H4 (cell line): ENCODE results near the gene LCE2B. TPM values are rescaled to one million over a fixed set of nuclear protein-coding genes. Genes with fewer than 3 reads are reported as not detected.
A peak's percentile ranks its signal among the peaks of the same experiment; 100 is the strongest.
"Not testable (repeated sequence)": the region's sequence is repeated elsewhere in the genome, so short reads cannot be mapped to it uniquely, and the experiment has no call there.

Source experiments
- DNase-seq: peaks from one replicate; pipeline ENCODE4 v3.0.0-alpha.2; 2015; ENCODE audit warnings: low spot score
- total RNA-seq: library from RNA; depleted of rRNA; stranded (reverse); fragments of >200 nt; shearing (Covaris generic); gene quantifications from 2 replicates; pipeline ENCODE4 v1.2.3, GENCODE V29; 2014; rRNA removed

LCE2B gene
- not detected in 2 replicates for total RNA-seq

GRCh38 chr1:152685823-152686222 lies at the start of gene LCE2B:
Gene LCE2B (plus strand): TSS chr1:152686123. CDS start chr1:152686844, 721 bp downstream.
- DNase-seq = not testable (repeated sequence)

- DNase-seq = no peak
Observed at GRCh38 chr1:152640351-152640750, 45.6 kb upstream of the LCE2B start.

DNA sequence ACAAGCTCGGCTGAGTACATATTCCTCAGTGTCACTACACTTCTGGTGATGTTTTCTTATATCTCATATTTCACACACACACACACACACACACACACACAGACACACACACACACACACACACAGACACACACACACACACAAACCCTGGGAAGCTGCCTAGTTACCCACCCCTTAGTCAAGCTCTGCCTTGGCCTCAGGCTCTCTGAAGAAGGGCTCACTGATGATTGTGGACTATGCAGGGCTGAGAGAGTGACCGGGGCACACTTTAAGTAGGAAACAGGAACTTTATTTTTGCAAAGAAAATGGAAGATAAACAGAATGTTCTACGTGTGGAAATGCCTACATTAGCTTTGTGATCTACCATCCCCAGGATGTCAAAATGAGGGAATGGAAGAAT lies 42.0 kb upstream of the LCE2B start:
- no peak for DNase-seq

- no peak for DNase-seq
Observed at GRCh38 chr1:152645146-152645545, 40.8 kb upstream of the LCE2B start.

GRCh38 chr1:152646656-152647055 lies 39.3 kb upstream of the LCE2B start:
- DNase-seq = no peak

DNA sequence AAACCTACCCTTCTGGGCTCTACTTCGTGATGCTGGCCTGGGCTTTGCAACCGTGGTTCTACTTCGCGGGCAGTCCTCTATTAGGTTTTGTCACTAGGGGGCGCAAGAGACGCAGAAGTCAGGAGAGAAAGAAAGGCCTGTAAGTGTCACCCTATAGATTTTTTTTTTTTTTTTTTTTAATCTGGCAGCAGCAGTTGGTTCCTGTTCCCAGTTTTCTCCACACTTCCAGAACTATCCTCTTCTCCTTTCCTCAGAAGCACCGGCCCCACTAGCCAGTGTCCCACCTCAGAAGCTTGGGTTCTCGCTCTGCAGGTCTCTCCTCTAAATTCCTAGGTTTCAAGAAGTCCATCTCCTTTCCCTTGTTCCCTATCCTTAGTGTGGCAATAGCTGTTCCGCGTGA lies 31.8 kb upstream of the LCE2B start:
- peak; percentile 38 for DNase-seq

DNA sequence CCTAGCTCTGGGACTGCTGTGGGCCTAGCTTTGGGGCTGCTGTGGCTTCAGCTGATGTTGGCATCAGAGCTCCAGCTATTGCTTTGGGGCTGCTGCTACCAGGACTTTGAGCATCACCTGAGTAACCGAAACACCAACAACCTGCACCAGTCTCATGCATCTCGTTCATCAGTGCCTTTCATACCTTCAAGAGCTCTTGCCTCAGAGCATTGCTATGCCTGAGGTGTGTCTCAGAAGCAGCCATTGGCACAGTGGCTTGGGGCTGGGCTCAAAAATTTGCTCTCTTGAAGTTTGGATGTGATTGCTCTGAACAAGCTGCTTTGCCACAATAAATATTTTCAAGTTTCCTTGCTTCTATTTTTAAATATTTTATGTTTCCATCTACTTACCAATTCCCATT lies 29.5 kb upstream of the LCE2B start:
- no peak for DNase-seq

GRCh38 chr1:152657677-152658076 lies 28.2 kb upstream of the LCE2B start:
- DNase-seq = no peak

DNA sequence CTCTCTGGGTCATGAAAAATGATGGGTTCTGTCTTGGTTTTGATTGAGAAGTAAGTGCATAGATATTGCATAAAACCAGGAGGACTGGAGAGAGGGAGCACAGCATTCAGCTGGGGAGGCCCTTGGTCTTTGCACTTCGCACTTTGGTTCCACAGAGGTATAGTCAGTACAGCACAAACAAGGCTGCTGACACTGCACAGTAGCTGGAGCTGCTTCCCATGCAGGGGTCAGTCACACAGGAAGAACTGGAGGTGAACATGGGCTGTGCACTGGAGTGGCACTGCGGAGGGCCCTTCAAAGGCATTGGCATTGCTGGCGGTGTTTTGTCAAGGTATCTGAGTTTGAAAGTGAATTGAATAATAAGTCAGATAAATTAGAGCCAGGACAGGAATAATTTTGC lies 27.3 kb upstream of the LCE2B start:
- no peak for DNase-seq

- no peak for DNase-seq
Observed at GRCh38 chr1:152663098-152663497, 22.8 kb upstream of the LCE2B start, which contains the start of gene LCE2D. Gene LCE2D (plus strand): TSS chr1:152663380. CDS start chr1:152664106, 726 bp downstream.

DNA sequence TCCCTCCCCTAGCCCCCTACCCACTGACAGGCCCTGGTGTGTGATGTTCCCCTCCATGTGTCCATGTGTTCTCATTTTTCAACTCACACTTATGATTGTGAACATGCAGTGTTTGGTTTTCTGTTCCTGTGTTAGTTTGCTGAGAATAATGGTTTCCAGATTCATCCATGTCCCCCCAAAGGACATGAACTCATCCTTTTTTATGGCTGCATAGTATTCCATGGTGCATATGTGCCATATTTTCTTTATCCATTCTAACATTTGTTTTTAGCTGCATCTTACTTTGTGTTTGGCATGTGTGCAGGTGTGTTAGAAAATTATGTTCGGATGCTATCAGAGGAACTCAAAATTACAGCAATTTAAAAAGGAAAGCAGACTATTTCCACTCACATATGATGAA lies 19.8 kb upstream of the LCE2B start:
- DNase-seq = not testable (repeated sequence)

- DNase-seq = no peak
Observed at GRCh38 chr1:152667648-152668047, 18.3 kb upstream of the LCE2B start.

DNA sequence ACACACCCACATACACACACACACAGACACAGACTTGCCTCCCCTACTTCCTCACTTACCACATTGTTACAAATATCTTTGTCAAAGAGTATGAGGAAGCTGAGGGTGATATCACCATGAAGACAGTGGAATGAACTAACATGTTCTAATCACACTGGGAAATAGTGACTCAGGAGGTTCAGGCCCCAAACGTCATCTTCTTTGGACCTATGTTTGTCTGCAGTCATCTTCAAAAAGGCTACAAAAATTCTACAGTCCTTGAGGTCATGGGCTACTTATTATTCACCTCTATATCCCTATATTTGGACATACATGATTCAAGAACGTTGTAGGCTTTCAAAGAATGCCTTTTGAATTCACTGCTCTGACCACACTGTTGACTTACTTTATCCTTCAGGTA lies 12.9 kb upstream of the LCE2B start:
- DNase-seq = no peak

DNA sequence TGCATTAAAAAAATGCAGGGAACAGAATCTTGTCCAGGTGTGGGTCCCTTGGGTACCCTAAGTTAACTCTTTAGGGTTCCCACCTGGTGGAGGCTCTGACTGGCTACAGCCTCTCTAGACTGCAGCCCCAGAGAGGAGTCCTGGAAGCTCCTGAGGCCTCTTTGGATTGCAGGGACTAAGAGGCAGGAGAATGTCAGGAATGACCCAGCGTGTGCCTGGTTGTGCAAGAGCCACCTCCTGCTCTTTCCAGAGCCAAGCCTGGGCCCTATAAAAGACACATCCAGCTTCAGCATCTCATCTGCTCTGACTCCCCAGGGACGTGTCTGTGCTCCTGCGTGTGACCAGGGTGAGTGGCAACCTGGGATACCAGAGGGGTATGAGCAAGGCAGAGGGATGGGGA lies 10.9 kb upstream of the LCE2B start, which contains the start of gene LCE2C:
TSS of gene LCE2C (plus strand) at position 297 of the 400 bp plus-strand sequence. CDS start 737 bp downstream, outside the sequence.
- not testable (repeated sequence) for DNase-seq

DNA sequence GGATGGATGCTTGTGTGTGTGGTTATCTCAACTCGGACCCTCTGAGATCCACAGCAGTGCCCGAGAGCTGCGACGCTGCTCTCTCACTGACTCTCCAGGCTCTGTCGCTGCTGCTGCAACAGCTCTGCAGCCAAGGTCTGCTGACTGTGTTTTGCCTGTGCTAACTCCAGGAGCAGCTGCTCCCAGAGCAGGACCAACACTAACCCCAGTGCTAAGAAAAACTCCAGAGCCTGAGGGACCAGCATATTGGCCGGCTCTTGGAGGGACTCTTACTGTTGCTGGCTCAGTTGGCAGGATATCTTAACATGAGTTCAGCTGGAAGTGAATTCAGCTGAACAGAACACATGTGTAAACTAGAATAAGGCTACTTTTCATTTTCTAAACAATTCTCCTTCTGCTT lies 6.5 kb upstream of the LCE2B start:
- DNase-seq = no peak

DNA sequence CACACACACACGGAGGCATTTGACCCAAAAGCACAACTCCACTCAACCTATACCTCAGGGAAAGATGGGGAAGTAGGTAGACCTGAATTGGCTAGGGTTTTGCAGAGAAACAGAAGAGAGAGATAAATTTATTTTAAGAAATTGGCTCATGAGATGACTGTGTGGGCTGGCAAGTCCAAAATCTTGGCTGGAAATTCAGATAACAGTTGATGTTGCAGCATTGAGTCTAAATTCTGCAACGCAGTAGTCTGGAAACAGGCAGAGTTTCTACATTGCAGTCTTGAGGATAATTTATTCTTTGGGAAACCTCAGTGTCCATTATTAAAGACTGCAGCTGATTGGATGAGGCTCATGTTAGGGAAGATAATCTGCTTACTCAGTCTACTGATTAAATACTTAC lies 4.3 kb upstream of the LCE2B start:
- no peak for DNase-seq

DNA sequence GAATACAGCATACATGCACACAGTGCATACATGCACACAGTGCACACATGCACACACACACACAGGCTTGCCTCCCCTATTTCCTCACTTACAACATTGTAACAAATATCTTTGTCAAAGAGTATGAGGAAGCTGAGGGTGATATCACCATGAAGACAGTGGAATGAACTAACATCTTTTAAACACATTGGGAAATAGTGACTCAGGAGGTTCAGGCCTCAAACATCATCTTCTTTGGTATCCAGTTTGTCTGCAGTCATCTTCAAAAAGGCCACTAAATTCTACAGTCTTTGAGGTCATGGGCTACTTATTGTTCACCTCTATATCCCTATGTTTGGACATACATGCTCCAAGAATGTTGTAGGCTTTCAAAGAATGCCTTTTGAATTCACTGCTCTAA lies 2.1 kb upstream of the LCE2B start:
- DNase-seq = no peak

- DNase-seq = no peak
Observed at GRCh38 chr1:152697701-152698600, 12.0 kb downstream of the LCE2B start, which contains the start of gene LCE2A. Gene LCE2A (plus strand): TSS chr1:152698345. CDS start chr1:152698902, 557 bp downstream.

DNA sequence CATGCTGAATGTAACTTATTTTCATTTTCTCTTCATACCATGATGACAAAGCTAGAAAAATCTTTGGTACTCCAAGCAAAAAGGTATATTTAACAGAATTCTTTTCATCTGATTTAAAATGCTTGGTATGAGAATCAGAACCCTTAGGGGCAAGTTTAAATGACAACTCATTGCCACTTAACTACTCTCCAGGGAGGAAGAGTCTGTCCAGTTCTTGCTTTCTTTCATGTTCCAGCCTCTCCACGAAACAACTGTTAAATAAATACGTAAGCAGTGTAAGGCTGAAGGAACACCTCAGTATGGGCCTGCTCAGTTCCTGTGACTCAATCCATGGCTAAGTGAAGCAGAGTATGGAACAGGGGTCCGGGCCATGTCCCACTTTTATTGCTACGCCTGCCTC lies 13.8 kb downstream of the LCE2B start:
- DNase-seq = no peak

DNA sequence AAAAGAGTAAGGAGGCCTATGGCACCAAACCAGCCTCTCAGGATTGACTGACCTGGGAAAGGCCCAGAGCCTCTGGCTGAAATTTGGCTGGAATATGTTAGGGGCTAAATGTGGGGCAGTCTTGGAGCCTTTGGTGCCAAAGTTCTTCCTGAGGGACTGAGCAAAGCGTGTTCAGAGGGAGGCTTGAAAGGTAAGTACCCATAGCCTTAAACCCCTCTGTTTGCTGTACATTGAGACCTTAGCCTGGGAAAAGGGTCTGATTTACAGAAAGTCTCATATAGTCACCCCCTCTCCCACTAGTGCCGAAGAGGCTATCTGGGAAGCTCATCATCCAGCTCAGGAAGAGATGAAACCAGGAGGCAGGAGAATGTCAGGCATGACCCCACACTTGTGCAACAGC lies 21.9 kb downstream of the LCE2B start, which contains the start of gene LCE4A:
TSS of gene LCE4A (plus strand) at position 301 of the 400 bp plus-strand sequence. CDS start 916 bp downstream, outside the sequence.
- DNase-seq = no peak

- DNase-seq = no peak
Observed at GRCh38 chr1:152718238-152718637, 32.3 kb downstream of the LCE2B start.

- no peak for DNase-seq
Observed at GRCh38 chr1:152725261-152725660, 39.3 kb downstream of the LCE2B start.

GRCh38 chr1:152728986-152729385 lies 43.1 kb downstream of the LCE2B start:
- no peak for DNase-seq
